B cell (primary cell): ENCODE data around the gene SRSF10.

ENCODE experiments used
- CTCF ChIP-seq: fragments of 200-600 bp; IDR thresholded peaks from one replicate; pipeline ENCODE4 v1.8.0; 2022; ENCODE audit warnings: antibody characterized with exemption, mild to moderate bottlenecking
- EZH2 ChIP-seq: IDR thresholded peaks from 2 replicates; pipeline ENCODE4 v1.6.1; 2012; ENCODE audit warnings: borderline replicate concordance, low read depth, mild to moderate bottlenecking, moderate library complexity, low read length; ENCODE audit not compliant: insufficient read depth, poor library complexity, severe bottlenecking

GRCh38 chr1:24002695-24003094, 22.6 kb upstream of the SRSF10 start:
- TF ChIP-seq CTCF (no peak), EZH2 (no peak)
